Stimulated activated naive CD8-positive, alpha-beta T cell treated with anti-CD3 and anti-CD28 coated beads, Interleukin-15, Interleukin-2, amounts not matched to agents 100 U/mL and 50 U/mL, for 24 hours (primary cell): Measurements from ENCODE around the gene ATRX.
"Not testable (repeated sequence)": the region's sequence is repeated elsewhere in the genome, so short reads cannot be mapped to it uniquely, and the experiment has no call there.

Experiments
- ATAC-seq: fragments of 150-1000 bp; cut with Tn5 transposase; one replicate; pipeline ENCODE4 v1.10.0; 2021
- DNase-seq: peaks from one replicate; pipeline ENCODE4 v3.0.0; 2021

The ATRX gene

GRCh38 chrX:77622672-77623071, 163.3 kb downstream of the ATRX start:
- no peak for ATAC-seq
- DNase-seq: no peak

- no peak for DNase-seq
- no peak for ATAC-seq
Measured at GRCh38 chrX:77622233-77622632, 163.8 kb downstream of the ATRX start.

GRCh38 chrX:77621453-77621852, 164.6 kb downstream of the ATRX start:
- not testable (repeated sequence) for DNase-seq, ATAC-seq

- DNase-seq: no peak
- no peak for ATAC-seq
Measured at GRCh38 chrX:77617206-77617605, 168.8 kb downstream of the ATRX start.

GRCh38 chrX:77603635-77604336, 182.2 kb downstream of the ATRX start:
- DNase-seq: no peak
- no peak for ATAC-seq

GRCh38 chrX:77597511-77597910, 188.5 kb downstream of the ATRX start:
- no peak for DNase-seq
- no peak for ATAC-seq

- DNase-seq (no peak), ATAC-seq (no peak)
Measured at GRCh38 chrX:77597090-77597489, 188.9 kb downstream of the ATRX start.

- no peak for ATAC-seq
- no peak for DNase-seq
Measured at GRCh38 chrX:77595848-77596247, 190.2 kb downstream of the ATRX start.

- no peak for DNase-seq
- ATAC-seq: no peak
Measured at GRCh38 chrX:77572322-77572721, 213.7 kb downstream of the ATRX start.

- DNase-seq (no peak), ATAC-seq (no peak)
Measured at GRCh38 chrX:77565278-77565677, 220.7 kb downstream of the ATRX start.

GRCh38 chrX:77564823-77565222, 221.2 kb downstream of the ATRX start:
- no peak for ATAC-seq
- no peak for DNase-seq

- DNase-seq (no peak), ATAC-seq (no peak)
Measured at GRCh38 chrX:77561372-77561771, 224.6 kb downstream of the ATRX start.

GRCh38 chrX:77556276-77556675, 229.7 kb downstream of the ATRX start:
- DNase-seq (no peak), ATAC-seq (no peak)

- no peak for DNase-seq
Measured at GRCh38 chrX:77548751-77549150, 237.3 kb downstream of the ATRX start.

GRCh38 chrX:77539778-77540177, 246.2 kb downstream of the ATRX start:
- ATAC-seq, DNase-seq: not testable (repeated sequence)

More at GRCh38 chrX:77548751-77549150, 237.3 kb downstream of the ATRX start:
- no peak for ATAC-seq

- not testable (repeated sequence) for ATAC-seq, DNase-seq
Measured at GRCh38 chrX:77531261-77531660, 254.8 kb downstream of the ATRX start.

GRCh38 chrX:77528034-77528433, 258.0 kb downstream of the ATRX start:
- no peak for ATAC-seq

GRCh38 chrX:77527233-77528001, 258.6 kb downstream of the ATRX start:
- ATAC-seq: no peak
- DNase-seq: no peak

More at GRCh38 chrX:77528034-77528433, 258.0 kb downstream of the ATRX start:
- DNase-seq: no peak

GRCh38 chrX:77519765-77520164, 266.3 kb downstream of the ATRX start:
- DNase-seq (no peak), ATAC-seq (no peak)

- no peak for ATAC-seq
- no peak for DNase-seq
Measured at GRCh38 chrX:77514177-77514576, 271.8 kb downstream of the ATRX start.

GRCh38 chrX:77510007-77510406, 276.0 kb downstream of the ATRX start:
- DNase-seq (no peak), ATAC-seq (no peak)

GRCh38 chrX:77505227-77505626, 280.8 kb downstream of the ATRX start:
- ATAC-seq (no peak), DNase-seq (no peak)

GRCh38 chrX:77502951-77503525, 283.0 kb downstream of the ATRX start:
- DNase-seq (no peak), ATAC-seq (no peak)
